ENCODE measurements around the gene HERC3. TPM values are rescaled to one million over a fixed set of nuclear protein-coding genes. Genes with fewer than 3 reads are reported as not detected.

The HERC3 gene
- total and polyA plus RNA-seq, 2 donors (not counting 3 experiments of a cell fraction or from before 2014, with no cell fraction given) = 6.3 to 21.2 TPM

GRCh38 chr4:88605736-88606135 is 13.5 kb downstream of the HERC3 start:
- peaks cover 15% of the 10 kb centered on the region for H3K79me2 ChIP-seq (ENCODE audit: control insufficient read depth, insufficient read depth, low read length)

DNA sequence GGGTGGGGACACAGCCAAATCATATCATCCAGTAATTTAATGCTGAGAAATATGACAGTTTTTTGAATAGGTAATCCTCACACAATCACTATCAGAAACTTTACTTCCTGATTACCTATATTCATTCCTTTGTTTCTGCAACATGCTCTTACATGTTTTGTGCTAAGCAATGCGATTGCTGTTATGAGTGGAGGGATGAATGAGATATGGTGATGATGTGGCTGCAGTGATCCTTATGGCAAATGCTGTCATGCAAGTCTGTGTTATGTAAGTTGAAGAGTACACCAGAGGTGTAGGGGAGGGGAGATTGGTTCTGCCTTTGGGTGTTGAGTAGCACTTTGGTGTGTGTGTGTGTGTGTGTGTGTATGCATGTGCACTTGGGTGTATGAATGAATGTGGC is 14.6 kb downstream of the HERC3 start:
- no TSS peak for BruUV-seq (replicated peaks)
- Histone ChIP-seq H3K9ac (replicated peaks; ENCODE audit: extremely low read depth, insufficient read depth, low read length) (no peak overlapping the region), H3K4me3 (replicated peaks in 1 of 3; ENCODE audit: insufficient read depth in 1 of 3, low read depth in 1 of 3, low read length in 3 of 3) (no peak overlapping the region), H2AFZ (ENCODE audit: low read depth, low read length) (no peak overlapping the region), H3K27ac (ENCODE audit: insufficient read depth, low read depth, low read length) (no peak overlapping the region), H3K9me1 (replicated peaks; ENCODE audit: control insufficient read depth, extremely low read depth, insufficient read depth, low read length) (no peaks in the 10 kb centered on the region), H3K4me1 (ENCODE audit: control insufficient read depth, extremely low read depth, insufficient read depth, low read length) (peaks cover 29% of the 10 kb centered on the region), H4K20me1 (replicated peaks; ENCODE audit: control insufficient read depth, extremely low read depth, insufficient read depth, low read length) (no peaks in the 10 kb centered on the region), H3K36me3 (ENCODE audit: control insufficient read depth in 2 of 2, extremely low read depth in 1 of 2, insufficient read depth in 2 of 2, low read length in 2 of 2) (peaks cover 0 to 3% of the 10 kb centered on the region in 2 experiments), H3K9me3 (replicated peaks; ENCODE audit: control insufficient read depth, insufficient read depth, low read length) (no peaks in the 10 kb centered on the region), H3K27me3 (ENCODE audit: control insufficient read depth in 2 of 2, insufficient read depth in 2 of 2, low read length in 2 of 2) (no peaks in the 10 kb centered on the region), H3K79me2 (ENCODE audit: control insufficient read depth, insufficient read depth, low read length) (peaks cover 12% of the 10 kb centered on the region), H3K4me2 (ENCODE audit: insufficient read depth, low read length) (no peak overlapping the region)
- intact Hi-C loops (cut with micrococcal nuclease) (loop anchor here (10.0 kb wide), 1 partner anchor 258 kb away; no protein-coding TSS in a partner anchor), dilution Hi-C loops (cut with MboI; ENCODE audit: extremely low pct_ligation_motif_present, low sequenced_read_pairs) (no loop called here)
- TF ChIP-seq JUN (IDR thresholded peaks at IDR 0.05; ENCODE audit: borderline replicate concordance, insufficient read depth, insufficient read length, low read depth) (no peak), POLR2AphosphoS5 (IDR thresholded peaks at IDR 0.05; ENCODE audit: insufficient read depth, low read depth, low read length) (no peak), EZH2 (IDR thresholded peaks at IDR 0.05; ENCODE audit: borderline replicate concordance, low read depth, low read length, severe bottlenecking) (no peak), MAX (IDR thresholded peaks at IDR 0.05; ENCODE audit: insufficient read depth, insufficient read length) (no peak), POLR2A (IDR thresholded peaks at IDR 0.05; ENCODE audit: low read depth, low read length) (no peak), MYC (IDR thresholded peaks at IDR 0.05; ENCODE audit: low read depth, low read length) (no peak), FOS (IDR thresholded peaks at IDR 0.05; ENCODE audit: borderline replicate concordance, insufficient read depth, low read length) (no peak), GATA2 (IDR thresholded peaks at IDR 0.05; ENCODE audit: insufficient read depth, insufficient read length, low read depth, low read length) (no peak)
- FAIRE-seq (no peak), DNase-seq (ENCODE audit: low read depth, low spot score) (no peak)
- POLR2A ChIA-PET = no interaction called here
- CTCF ChIA-PET = interaction anchor here (1.5 kb wide), 1 partner anchor 67 kb away, joined by 6 read pairs; no protein-coding TSS in a partner anchor

More at GRCh38 chr4:88605736-88606135, 13.5 kb downstream of the HERC3 start:
- peaks cover 0 to 3% of the 10 kb centered on the region in 2 experiments for H3K36me3 ChIP-seq (ENCODE audit: control insufficient read depth in 2 of 2, extremely low read depth in 1 of 2, insufficient read depth in 2 of 2, low read length in 2 of 2)
- intact Hi-C loops (cut with micrococcal nuclease) (loop anchor here (10.0 kb wide), 1 partner anchor 259 kb away; no protein-coding TSS in a partner anchor), dilution Hi-C loops (cut with MboI; ENCODE audit: extremely low pct_ligation_motif_present, low sequenced_read_pairs) (no loop called here)
- H4K20me1 ChIP-seq (replicated peaks; ENCODE audit: control insufficient read depth, extremely low read depth, insufficient read depth, low read length) = no peaks in the 10 kb centered on the region
- CTCF ChIA-PET = no interaction called here
- POLR2A ChIA-PET = no interaction called here
- H2AFZ ChIP-seq (ENCODE audit: low read depth, low read length) = no peak overlapping the region
- no peak for DNase-seq (ENCODE audit: low read depth, low spot score)
- no TSS peak for BruUV-seq (replicated peaks)
- H3K4me1 ChIP-seq (ENCODE audit: control insufficient read depth, extremely low read depth, insufficient read depth, low read length) = peaks cover 27% of the 10 kb centered on the region
- H3K4me3 ChIP-seq (replicated peaks in 1 of 3; ENCODE audit: insufficient read depth in 1 of 3, low read depth in 1 of 3, low read length in 3 of 3) = no peak overlapping the region
- H3K9me1 ChIP-seq (replicated peaks; ENCODE audit: control insufficient read depth, extremely low read depth, insufficient read depth, low read length) = no peaks in the 10 kb centered on the region
- no peaks in the 10 kb centered on the region for H3K9me3 ChIP-seq (replicated peaks; ENCODE audit: control insufficient read depth, insufficient read depth, low read length)
- no peak overlapping the region for H3K27ac ChIP-seq (ENCODE audit: insufficient read depth, low read depth, low read length)
- H3K9ac ChIP-seq (replicated peaks; ENCODE audit: extremely low read depth, insufficient read depth, low read length) = no peak overlapping the region
- no peaks in the 10 kb centered on the region for H3K27me3 ChIP-seq (ENCODE audit: control insufficient read depth in 2 of 2, insufficient read depth in 2 of 2, low read length in 2 of 2)
- no peak overlapping the region for H3K4me2 ChIP-seq (ENCODE audit: insufficient read depth, low read length)
- TF ChIP-seq POLR2AphosphoS5 (IDR thresholded peaks at IDR 0.05; ENCODE audit: insufficient read depth, low read depth, low read length) (no peak), EZH2 (IDR thresholded peaks at IDR 0.05; ENCODE audit: borderline replicate concordance, low read depth, low read length, severe bottlenecking) (no peak), GATA2 (IDR thresholded peaks at IDR 0.05; ENCODE audit: insufficient read depth, insufficient read length, low read depth, low read length) (no peak), POLR2A (IDR thresholded peaks at IDR 0.05; ENCODE audit: low read depth, low read length) (no peak)
- no peak for FAIRE-seq

All from endothelial cell of umbilical vein (primary cell).